ENCODE data around the gene WNT6. TPM values are rescaled to one million over a fixed set of nuclear protein-coding genes. Genes with fewer than 3 reads are reported as not detected.

WNT6 gene
- total RNA-seq, 1 donor from 2014 or later: not detected

DNA sequence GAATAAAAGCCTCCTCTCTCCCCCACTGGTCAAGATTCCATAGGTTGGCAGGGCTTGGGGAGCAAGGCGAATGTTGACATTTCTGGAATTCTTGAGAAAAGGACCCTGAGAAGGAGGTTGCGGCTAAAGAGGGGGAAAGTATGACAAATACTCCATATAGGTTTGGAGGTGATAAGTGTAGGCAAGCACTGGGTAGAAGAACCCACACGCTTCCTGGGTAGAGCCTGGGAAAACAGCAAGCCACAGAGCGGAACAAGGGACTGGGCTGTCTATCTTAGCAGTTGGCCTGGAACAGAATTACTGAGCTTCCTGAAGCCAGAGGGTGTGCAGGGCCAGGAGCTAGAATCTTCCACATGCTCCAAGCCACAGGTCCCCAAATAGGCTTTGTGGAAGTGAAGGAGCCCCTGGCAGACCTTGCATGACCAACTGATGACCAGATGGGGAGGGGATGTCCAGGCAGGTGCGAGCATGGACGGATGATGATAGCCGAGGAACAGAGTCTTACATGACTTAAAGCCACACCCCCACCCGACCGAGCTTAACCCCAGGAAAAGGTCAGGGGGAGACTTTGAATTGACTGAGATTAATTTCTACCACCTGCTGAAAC, 37.9 kb upstream of the WNT6 start:
- DNase-seq (ENCODE audit: low spot score): no peak
- Mint-ChIP-seq H3K27ac (no peak overlapping the region), H3K36me3 (ENCODE audit: low read depth) (no peaks in the 10 kb centered on the region), H3K27me3 (ENCODE audit: insufficient read depth) (peaks cover 13% of the 10 kb centered on the region), H3K9me3 (no peaks in the 10 kb centered on the region), H3K4me1 (ENCODE audit: low read depth) (no peaks in the 10 kb centered on the region), H3K4me3 (no peak overlapping the region)
- intact Hi-C loops (cut with micrococcal nuclease): no loop called here

DNA sequence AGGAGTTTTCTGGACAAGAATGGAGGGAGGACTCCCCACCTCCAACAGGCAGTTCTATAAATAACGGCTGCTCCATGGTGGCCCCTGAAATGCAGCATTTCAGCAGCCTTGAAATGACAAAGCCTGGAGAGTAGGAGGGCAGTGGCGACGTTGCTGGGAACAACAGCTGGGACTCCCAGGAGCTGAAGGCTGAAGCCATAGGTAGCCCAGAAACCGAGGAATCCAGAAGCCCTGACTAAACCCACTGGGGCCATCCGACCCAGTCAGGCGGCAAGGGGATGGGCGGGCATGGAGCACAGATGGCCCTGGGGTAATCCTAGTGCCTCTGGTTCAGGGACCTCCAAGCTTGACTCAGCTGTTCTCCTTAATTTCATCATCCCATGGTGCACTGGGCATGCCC, 37.0 kb upstream of the WNT6 start:
- no peaks in the 10 kb centered on the region for H3K36me3 Mint-ChIP-seq (ENCODE audit: low read depth)
- H3K27me3 Mint-ChIP-seq (ENCODE audit: insufficient read depth): peaks cover 10% of the 10 kb centered on the region
- H3K4me3 Mint-ChIP-seq: no peak overlapping the region
- no peaks in the 10 kb centered on the region for H3K9me3 Mint-ChIP-seq
- no peak for DNase-seq (ENCODE audit: low spot score)
- H3K4me1 Mint-ChIP-seq (ENCODE audit: low read depth): no peaks in the 10 kb centered on the region
- intact Hi-C loops (cut with micrococcal nuclease): no loop called here
- H3K27ac Mint-ChIP-seq: no peak overlapping the region

- no peak overlapping the region for H3K4me3 Mint-ChIP-seq
- peaks cover 6% of the 10 kb centered on the region for H3K27me3 Mint-ChIP-seq (ENCODE audit: insufficient read depth)
- H3K36me3 Mint-ChIP-seq (ENCODE audit: low read depth): no peaks in the 10 kb centered on the region
- no peaks in the 10 kb centered on the region for H3K9me3 Mint-ChIP-seq
- no peaks in the 10 kb centered on the region for H3K4me1 Mint-ChIP-seq (ENCODE audit: low read depth)
- no peak for DNase-seq (ENCODE audit: low spot score)
- intact Hi-C loops (cut with micrococcal nuclease): no loop called here
- no peak overlapping the region for H3K27ac Mint-ChIP-seq
Measured at GRCh38 chr2:218823196-218823855, 36.3 kb upstream of the WNT6 start.

DNA sequence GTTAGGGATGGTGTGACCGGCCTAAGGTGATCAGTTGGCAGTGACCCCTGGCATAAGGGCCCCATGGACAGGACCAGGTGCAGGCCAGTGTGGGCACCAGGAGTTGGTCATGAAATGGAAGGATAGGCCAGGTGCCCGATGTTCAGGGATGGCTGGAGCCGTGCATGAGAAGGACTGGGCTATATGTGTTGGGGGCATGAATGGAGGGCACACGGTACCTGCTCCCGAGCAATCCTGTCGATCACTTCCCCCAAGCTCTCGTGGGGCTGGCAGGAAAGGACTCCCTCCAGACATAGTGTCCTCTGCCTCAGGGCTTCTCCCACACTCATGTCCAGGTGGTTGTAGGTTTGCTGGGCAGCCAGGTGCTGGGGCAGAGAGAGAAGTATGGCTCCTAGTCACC, 35.6 kb upstream of the WNT6 start:
- no peaks in the 10 kb centered on the region for H3K36me3 Mint-ChIP-seq (ENCODE audit: low read depth)
- DNase-seq (ENCODE audit: low spot score): no peak
- no peaks in the 10 kb centered on the region for H3K9me3 Mint-ChIP-seq
- no peak overlapping the region for H3K27ac Mint-ChIP-seq
- H3K4me1 Mint-ChIP-seq (ENCODE audit: low read depth): no peaks in the 10 kb centered on the region
- peaks cover 9% of the 10 kb centered on the region for H3K27me3 Mint-ChIP-seq (ENCODE audit: insufficient read depth)
- no peak overlapping the region for H3K4me3 Mint-ChIP-seq
- intact Hi-C loops (cut with micrococcal nuclease): no loop called here

DNA sequence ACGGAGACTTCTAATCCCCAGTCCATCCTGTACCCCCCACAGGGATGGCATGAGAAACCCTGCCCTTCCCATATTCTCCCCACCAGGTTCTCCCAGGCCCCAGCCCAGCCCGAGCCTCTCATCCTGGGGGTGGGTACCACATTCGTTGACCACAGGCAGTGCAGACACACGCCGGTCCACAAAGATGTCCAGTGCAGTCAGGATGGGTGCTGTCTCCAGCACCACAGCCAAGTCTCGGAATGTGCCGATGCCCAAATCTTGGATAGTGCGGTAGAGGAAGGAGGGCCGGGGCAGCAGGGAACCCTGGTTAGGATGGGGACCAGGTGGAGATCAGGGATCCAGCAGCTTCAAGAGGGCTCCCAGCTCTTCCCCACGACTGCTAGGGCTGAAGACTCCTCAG, 32.8 kb upstream of the WNT6 start:
- Mint-ChIP-seq H3K4me3 (no peak overlapping the region), H3K36me3 (ENCODE audit: low read depth) (no peaks in the 10 kb centered on the region), H3K9me3 (no peaks in the 10 kb centered on the region), H3K27me3 (ENCODE audit: insufficient read depth) (peaks cover 9% of the 10 kb centered on the region), H3K27ac (no peak overlapping the region), H3K4me1 (ENCODE audit: low read depth) (no peaks in the 10 kb centered on the region)
- intact Hi-C loops (cut with micrococcal nuclease): no loop called here
- DNase-seq (ENCODE audit: low spot score): no peak

DNA sequence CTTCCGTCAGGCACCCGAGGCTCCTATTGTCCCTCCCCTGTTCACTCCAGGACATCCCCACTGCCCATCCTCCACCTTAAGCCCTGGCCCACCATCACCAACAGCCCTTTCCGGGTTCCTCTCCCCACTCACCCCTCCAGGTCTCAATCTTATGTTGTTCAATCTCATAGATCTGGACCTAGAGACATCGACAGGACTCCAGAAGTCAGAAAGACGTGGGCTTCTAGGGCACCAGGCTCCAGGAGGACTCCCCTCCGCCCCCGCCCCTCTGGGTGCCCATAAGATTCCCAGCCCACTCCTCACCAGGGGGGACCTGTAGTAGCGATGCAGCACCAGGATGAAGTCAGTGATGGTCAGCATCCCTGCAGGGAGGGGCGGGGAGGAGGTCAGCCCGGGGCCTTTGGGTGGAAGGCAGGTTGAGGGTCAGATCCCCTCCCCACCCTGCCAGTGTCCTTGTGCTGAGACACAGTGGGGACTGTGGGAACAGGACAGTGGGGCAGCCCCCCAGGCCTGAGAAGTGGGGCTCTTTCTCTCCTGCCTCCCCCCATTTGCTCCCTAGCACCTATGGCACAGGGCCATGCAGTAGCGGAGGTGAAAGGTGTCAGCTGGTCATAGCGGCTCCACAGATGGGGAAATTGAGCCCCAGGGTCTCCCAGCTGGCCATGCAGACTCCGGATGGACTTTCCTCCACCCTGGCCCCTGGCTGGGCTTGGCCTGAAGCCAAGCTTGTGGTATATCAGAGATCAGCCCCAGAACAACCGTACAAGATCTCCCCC, 31.7 kb upstream of the WNT6 start:
- Mint-ChIP-seq H3K27ac (no peak overlapping the region), H3K36me3 (ENCODE audit: low read depth) (no peaks in the 10 kb centered on the region), H3K4me3 (no peak overlapping the region), H3K27me3 (ENCODE audit: insufficient read depth) (peaks cover 14% of the 10 kb centered on the region), H3K4me1 (ENCODE audit: low read depth) (no peaks in the 10 kb centered on the region), H3K9me3 (no peaks in the 10 kb centered on the region)
- intact Hi-C loops (cut with micrococcal nuclease): no loop called here
- DNase-seq (ENCODE audit: low spot score): no peak

DNA sequence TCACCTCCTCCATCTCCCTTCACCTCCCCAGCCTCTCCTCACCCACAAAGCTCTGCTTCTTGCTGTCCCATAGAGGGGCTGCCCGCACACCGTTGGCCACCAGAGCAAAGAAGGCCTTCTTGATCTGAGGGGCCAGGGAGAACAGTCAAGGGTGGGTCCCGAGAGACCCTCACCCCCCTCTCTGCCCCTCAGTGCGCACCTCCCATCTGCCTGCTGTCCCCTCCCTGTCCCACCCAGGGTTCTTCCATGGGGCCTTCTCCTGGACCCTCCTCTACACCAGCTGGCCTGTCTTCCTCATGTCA, 31.2 kb upstream of the WNT6 start:
- Mint-ChIP-seq H3K4me1 (ENCODE audit: low read depth) (no peaks in the 10 kb centered on the region), H3K36me3 (ENCODE audit: low read depth) (no peaks in the 10 kb centered on the region), H3K27me3 (ENCODE audit: insufficient read depth) (peaks cover 17% of the 10 kb centered on the region), H3K9me3 (no peaks in the 10 kb centered on the region), H3K27ac (no peak overlapping the region), H3K4me3 (no peak overlapping the region)
- no peak for DNase-seq (ENCODE audit: low spot score)
- intact Hi-C loops (cut with micrococcal nuclease): no loop called here

GRCh38 chr2:218829868-218830451, 29.6 kb upstream of the WNT6 start:
- no peak overlapping the region for H3K27ac Mint-ChIP-seq
- no peak for DNase-seq (ENCODE audit: low spot score)
- H3K27me3 Mint-ChIP-seq (ENCODE audit: insufficient read depth): peaks cover 23% of the 10 kb centered on the region
- H3K36me3 Mint-ChIP-seq (ENCODE audit: low read depth): no peaks in the 10 kb centered on the region
- H3K4me3 Mint-ChIP-seq: no peak overlapping the region
- no peaks in the 10 kb centered on the region for H3K9me3 Mint-ChIP-seq
- H3K4me1 Mint-ChIP-seq (ENCODE audit: low read depth): no peaks in the 10 kb centered on the region
- intact Hi-C loops (cut with micrococcal nuclease): no loop called here

GRCh38 chr2:218830526-218831306, 28.9 kb upstream of the WNT6 start:
- Mint-ChIP-seq H3K4me1 (ENCODE audit: low read depth) (no peaks in the 10 kb centered on the region), H3K27ac (no peak overlapping the region), H3K27me3 (ENCODE audit: insufficient read depth) (peaks cover 19% of the 10 kb centered on the region), H3K9me3 (no peaks in the 10 kb centered on the region), H3K36me3 (ENCODE audit: low read depth) (no peaks in the 10 kb centered on the region), H3K4me3 (no peak overlapping the region)
- intact Hi-C loops (cut with micrococcal nuclease): no loop called here
- no peak for DNase-seq (ENCODE audit: low spot score)

DNA sequence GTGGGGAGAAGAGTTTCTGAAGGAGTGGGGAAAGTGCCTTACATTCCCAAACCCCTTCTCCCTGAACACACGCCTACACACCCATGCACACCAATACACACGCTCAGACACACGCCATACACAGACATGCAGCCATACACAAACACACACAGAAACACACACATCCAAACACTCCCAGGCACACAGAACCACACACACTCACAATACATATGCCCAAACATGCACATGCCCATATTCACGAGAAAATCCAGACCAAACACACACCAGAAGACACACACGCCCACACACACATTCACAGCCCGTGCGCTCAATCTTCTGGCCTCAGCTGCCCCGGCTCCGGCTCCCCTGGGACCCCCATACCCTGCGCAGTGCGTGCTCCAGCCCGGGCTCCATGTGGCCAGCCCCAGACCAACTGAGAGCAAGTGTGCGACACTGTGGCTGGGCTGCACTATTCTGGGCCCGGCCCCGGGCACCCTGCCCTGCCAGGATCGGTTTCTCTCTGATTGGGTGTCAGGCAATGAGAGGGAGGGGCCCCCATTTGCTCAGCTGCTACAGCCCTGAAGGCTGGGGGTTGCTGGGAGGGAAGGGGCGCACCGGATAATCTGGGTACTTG, 28.1 kb upstream of the WNT6 start, which contains the start of gene PRKAG3:
TSS of gene PRKAG3 (minus strand) at position 426 of the 613 bp plus-strand sequence.
- H3K27me3 Mint-ChIP-seq (ENCODE audit: insufficient read depth): peaks cover 22% of the 10 kb centered on the region
- H3K36me3 Mint-ChIP-seq (ENCODE audit: low read depth): no peaks in the 10 kb centered on the region
- intact Hi-C loops (cut with micrococcal nuclease): no loop called here
- DNase-seq (ENCODE audit: low spot score): no peak
- H3K4me3 Mint-ChIP-seq: no peak within 1 kb of the TSS
- H3K9me3 Mint-ChIP-seq: no peaks in the 10 kb centered on the region
- no peaks in the 10 kb centered on the region for H3K4me1 Mint-ChIP-seq (ENCODE audit: low read depth)
- no peak within 1 kb of the TSS for H3K27ac Mint-ChIP-seq

DNA sequence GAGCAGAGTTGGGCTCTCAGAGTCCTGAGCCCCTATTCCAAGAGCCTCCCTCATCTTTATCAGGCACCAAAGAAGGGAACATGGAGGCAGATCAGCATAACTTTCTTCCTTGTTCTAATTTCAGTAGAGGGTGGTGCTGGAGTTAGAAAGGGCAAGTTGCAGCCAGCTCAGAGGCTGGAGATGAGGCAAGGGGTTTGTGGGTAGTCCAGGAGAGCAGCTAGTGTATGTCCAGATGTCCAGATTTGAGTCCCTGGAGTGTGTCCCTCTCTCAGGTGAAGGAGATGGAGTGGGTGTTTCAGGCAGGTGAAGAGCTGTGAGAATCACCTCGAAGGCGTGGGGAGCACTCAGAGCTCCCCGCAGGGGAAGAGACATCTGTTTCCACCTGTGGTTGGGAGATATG, 27.5 kb upstream of the WNT6 start:
- H3K27me3 Mint-ChIP-seq (ENCODE audit: insufficient read depth): peaks cover 22% of the 10 kb centered on the region
- H3K36me3 Mint-ChIP-seq (ENCODE audit: low read depth): no peaks in the 10 kb centered on the region
- no peak for DNase-seq (ENCODE audit: low spot score)
- no peak overlapping the region for H3K4me3 Mint-ChIP-seq
- H3K27ac Mint-ChIP-seq: no peak overlapping the region
- H3K9me3 Mint-ChIP-seq: no peaks in the 10 kb centered on the region
- intact Hi-C loops (cut with micrococcal nuclease): no loop called here
- no peaks in the 10 kb centered on the region for H3K4me1 Mint-ChIP-seq (ENCODE audit: low read depth)

DNA sequence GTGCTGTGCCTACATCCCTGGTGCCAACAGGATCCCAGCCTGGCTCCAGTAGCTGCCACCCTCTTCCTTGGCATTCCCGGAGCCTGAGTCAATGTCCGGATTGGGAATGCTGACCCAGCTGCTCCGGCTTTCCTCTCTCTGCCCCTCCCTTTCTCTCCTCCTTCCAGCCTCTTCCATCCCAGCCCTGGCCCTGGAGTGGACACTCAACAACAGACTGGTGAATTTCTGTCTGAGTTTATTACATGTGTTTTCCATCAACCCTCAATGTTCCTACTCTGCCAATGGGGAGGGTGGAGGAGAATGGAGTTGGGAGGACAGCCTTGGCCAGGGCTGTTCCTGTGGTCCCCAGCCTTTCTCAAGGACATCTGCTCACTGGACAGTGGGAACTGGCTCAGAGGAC, 27.1 kb upstream of the WNT6 start:
- no peak overlapping the region for H3K27ac Mint-ChIP-seq
- H3K27me3 Mint-ChIP-seq (ENCODE audit: insufficient read depth): peaks cover 24% of the 10 kb centered on the region
- no peak for DNase-seq (ENCODE audit: low spot score)
- intact Hi-C loops (cut with micrococcal nuclease): no loop called here
- H3K4me3 Mint-ChIP-seq: no peak overlapping the region
- no peaks in the 10 kb centered on the region for H3K4me1 Mint-ChIP-seq (ENCODE audit: low read depth)
- no peaks in the 10 kb centered on the region for H3K9me3 Mint-ChIP-seq
- H3K36me3 Mint-ChIP-seq (ENCODE audit: low read depth): no peaks in the 10 kb centered on the region

Measured in activated T-helper 1 cell treated with anti-CD3 and anti-CD28 coated beads, Interleukin-12 subunit alpha, Interleukin-12 subunit beta, Interleukin-2, Interleukin-4 antibody, amounts not matched to agents 30 ng/mL and 10 ng/mL and 1 ng/mL, durations not matched to agents 14 hours and 24 hours and 36 hours (primary cell).